Parathyroid adenoma (tissue), 2 donors: ENCODE data around the gene WDPCP.

Experiments used
- H2AFZ ChIP-seq: fragments of 300-600 bp; sonication (generic); one replicate; pipeline ENCODE4 v1.7.0; 2017; ENCODE audit warnings: antibody characterized with exemption, mild to moderate bottlenecking
- H3K27ac ChIP-seq: fragments of 300-600 bp; sonication (generic); one replicate; pipeline ENCODE4 v1.7.0; 2017
- H3K27me3 ChIP-seq: fragments of 300-600 bp; sonication (generic); one replicate; pipeline ENCODE4 v1.7.0; 2017; ENCODE audit warnings: low read length; ENCODE audit not compliant: control insufficient read depth, insufficient read depth
- H3K36me3 ChIP-seq: fragments of 300-600 bp; sonication (generic); one replicate; pipeline ENCODE4 v1.7.0; 2017; ENCODE audit warnings: low read length; ENCODE audit not compliant: control insufficient read depth, insufficient read depth
- H3K4me1 ChIP-seq: fragments of 300-600 bp; sonication (generic); one replicate; pipeline ENCODE4 v1.7.0; 2017; ENCODE audit warnings: control low read depth
- H3K4me2 ChIP-seq: fragments of 300-600 bp; sonication (generic); one replicate; pipeline ENCODE4 v1.7.0; 2017; ENCODE audit warnings: low read length
- H3K4me3 ChIP-seq: fragments of 300-600 bp; sonication (generic); one replicate; pipeline ENCODE4 v1.7.0; 2017; ENCODE audit warnings: low read depth, low read length
- H3K79me2 ChIP-seq: fragments of 300-600 bp; sonication (generic); one replicate; pipeline ENCODE4 v1.7.0; 2017; ENCODE audit warnings: control low read depth
- H3K9ac ChIP-seq: fragments of 300-600 bp; sonication (generic); one replicate; pipeline ENCODE4 v1.7.0; 2017; ENCODE audit warnings: mild to moderate bottlenecking
- H3K9me3 ChIP-seq: fragments of 300-600 bp; sonication (generic); one replicate; pipeline ENCODE4 v1.7.0; 2017; ENCODE audit warnings: low read length; ENCODE audit not compliant: control insufficient read depth
- TF ChIP-seq, protein P1 (sequence below): fragments of 300-600 bp; sonication (generic); IDR thresholded peaks from one replicate; pipeline ENCODE4 v1.7.0; 2017; ENCODE audit warnings: antibody characterized with exemption, mild to moderate bottlenecking
- donor health status: primary hyperparathyroidism.

Gene WDPCP

DNA sequence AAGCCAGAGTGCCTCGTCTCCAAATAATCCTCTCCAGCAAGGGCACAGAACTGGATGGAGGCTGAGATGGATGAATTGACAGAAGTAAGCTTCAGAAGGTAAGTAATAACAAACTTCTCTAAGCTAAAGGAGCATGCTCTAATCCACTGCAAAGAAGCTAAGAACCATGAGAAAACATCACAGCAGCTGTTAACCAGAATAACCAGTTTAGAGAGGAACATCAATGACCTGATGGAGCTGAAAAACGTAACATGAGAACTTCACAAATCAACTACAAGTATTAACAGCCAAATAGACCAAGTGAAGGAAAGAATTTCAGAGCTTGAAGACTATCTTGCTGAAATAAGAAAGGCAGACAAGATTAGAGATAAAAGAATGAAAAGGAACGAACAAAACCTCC, 32.3 kb downstream of the WDPCP start:
- Histone ChIP-seq H3K79me2 (peaks cover 12% of the 10 kb centered on the region), H3K4me2 (no peak overlapping the region), H3K27me3 (no peaks in the 10 kb centered on the region), H3K36me3 (no peaks in the 10 kb centered on the region), H3K9me3 (no peaks in the 10 kb centered on the region), H3K4me1 (no peaks in the 10 kb centered on the region), H3K27ac (no peak overlapping the region), H3K4me3 (no peak overlapping the region), H3K9ac (no peak overlapping the region), H2AFZ (no peak overlapping the region)
- TF ChIP-seq, protein P1, sequence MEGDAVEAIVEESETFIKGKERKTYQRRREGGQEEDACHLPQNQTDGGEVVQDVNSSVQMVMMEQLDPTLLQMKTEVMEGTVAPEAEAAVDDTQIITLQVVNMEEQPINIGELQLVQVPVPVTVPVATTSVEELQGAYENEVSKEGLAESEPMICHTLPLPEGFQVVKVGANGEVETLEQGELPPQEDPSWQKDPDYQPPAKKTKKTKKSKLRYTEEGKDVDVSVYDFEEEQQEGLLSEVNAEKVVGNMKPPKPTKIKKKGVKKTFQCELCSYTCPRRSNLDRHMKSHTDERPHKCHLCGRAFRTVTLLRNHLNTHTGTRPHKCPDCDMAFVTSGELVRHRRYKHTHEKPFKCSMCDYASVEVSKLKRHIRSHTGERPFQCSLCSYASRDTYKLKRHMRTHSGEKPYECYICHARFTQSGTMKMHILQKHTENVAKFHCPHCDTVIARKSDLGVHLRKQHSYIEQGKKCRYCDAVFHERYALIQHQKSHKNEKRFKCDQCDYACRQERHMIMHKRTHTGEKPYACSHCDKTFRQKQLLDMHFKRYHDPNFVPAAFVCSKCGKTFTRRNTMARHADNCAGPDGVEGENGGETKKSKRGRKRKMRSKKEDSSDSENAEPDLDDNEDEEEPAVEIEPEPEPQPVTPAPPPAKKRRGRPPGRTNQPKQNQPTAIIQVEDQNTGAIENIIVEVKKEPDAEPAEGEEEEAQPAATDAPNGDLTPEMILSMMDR: no peak

DNA sequence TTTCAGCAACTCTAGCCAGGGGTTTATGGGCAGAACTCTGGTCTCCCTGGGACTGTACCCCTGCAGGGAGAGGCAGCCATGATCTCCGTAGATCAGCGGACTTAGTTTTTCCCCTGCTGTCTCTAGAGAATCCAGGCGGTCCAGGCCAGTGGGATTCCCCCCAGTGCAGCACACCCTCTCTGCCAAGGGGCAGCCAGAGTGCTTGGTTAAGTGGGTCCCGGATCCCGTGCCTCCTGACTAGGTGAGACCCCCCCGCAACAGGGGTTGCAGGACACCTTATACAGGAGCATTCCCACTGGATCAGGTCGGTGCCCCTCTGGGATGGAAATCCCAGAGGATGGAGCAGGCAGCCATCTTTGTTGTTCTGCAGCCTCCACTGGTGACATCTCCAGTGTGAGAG, 33.0 kb downstream of the WDPCP start:
- Histone ChIP-seq H2AFZ (no peak overlapping the region), H3K4me1 (no peaks in the 10 kb centered on the region), H3K27me3 (no peaks in the 10 kb centered on the region), H3K27ac (no peak overlapping the region), H3K36me3 (no peaks in the 10 kb centered on the region), H3K9ac (no peak overlapping the region), H3K79me2 (peaks cover 8% of the 10 kb centered on the region), H3K9me3 (no peaks in the 10 kb centered on the region), H3K4me2 (no peak overlapping the region), H3K4me3 (no peak overlapping the region)
- TF ChIP-seq, protein P1: no peak

DNA sequence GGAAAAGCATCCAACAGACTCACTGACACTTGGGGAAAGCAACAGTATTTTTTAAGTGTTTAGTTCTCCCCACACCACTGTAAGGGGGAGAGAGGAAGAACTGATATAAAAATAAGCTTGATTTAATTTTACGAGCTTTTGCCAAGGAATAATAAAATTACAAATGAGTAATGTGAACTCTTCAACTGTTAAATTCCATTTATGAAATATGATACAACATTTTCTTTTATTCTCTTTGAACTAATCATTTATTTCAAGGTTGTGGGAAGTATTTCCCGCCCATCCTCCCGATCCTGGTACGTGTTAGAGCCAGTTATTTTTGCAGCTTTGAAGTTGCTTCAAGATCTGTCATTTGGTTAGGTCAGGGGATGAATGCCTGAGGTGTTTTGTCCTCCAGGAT, 35.2 kb downstream of the WDPCP start:
- Histone ChIP-seq H3K79me2 (peaks cover 2% of the 10 kb centered on the region), H3K4me1 (no peaks in the 10 kb centered on the region), H3K27ac (no peak overlapping the region), H2AFZ (no peak overlapping the region), H3K36me3 (no peaks in the 10 kb centered on the region), H3K4me3 (no peak overlapping the region), H3K9me3 (no peaks in the 10 kb centered on the region), H3K4me2 (no peak overlapping the region), H3K9ac (no peak overlapping the region), H3K27me3 (no peaks in the 10 kb centered on the region)
- TF ChIP-seq, protein P1: no peak

DNA sequence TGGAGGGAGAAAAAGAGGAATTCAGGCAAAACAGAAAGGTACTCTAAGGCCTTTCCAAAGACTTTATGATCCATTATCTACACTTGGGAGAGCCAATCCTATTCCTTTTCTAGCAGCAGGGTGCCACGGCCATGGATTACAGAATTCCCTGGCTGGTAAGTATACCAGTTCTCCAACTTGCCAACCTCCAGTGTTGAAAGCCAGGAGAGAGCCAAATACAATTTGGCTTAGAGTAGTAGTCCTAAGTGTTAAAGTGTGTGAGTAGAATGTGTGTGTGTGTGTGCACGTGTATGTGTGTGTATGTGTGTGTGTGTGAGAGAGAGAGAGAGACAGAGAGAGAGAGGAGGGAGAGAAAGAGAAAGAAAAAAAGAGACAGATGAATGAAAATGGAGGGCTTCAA, 43.3 kb downstream of the WDPCP start:
- no peaks in the 10 kb centered on the region for H3K4me1 ChIP-seq

More for the DNA sequence above, 43.3 kb downstream of the WDPCP start:
- Histone ChIP-seq H3K4me2 (no peak overlapping the region), H3K36me3 (no peaks in the 10 kb centered on the region), H3K4me3 (no peak overlapping the region), H3K79me2 (no peaks in the 10 kb centered on the region), H3K9ac (no peak overlapping the region), H3K27ac (no peak overlapping the region), H2AFZ (no peak overlapping the region), H3K27me3 (no peaks in the 10 kb centered on the region), H3K9me3 (no peaks in the 10 kb centered on the region)
- TF ChIP-seq, protein P1: no peak
